ENCODE data around the gene SFXN1.

SFXN1 gene

DNA sequence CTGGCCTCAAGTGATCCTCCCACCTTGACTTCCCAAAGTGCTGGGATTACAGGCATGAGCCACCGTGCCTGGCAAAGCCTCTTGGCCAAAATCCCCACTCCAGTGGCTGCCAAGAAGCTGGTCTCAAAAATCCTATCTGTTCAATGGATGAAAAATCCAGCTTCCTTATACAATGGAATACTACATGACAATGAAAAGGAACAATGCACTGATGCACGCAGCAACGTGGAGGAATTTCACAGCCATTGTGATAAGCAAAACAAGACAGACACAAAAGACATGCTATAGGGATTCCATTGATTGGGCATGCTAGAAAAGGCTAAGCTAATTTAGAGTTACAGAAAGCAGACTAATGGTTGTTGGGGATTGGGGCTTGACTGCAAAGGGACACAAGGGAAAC is 13.1 kb upstream of the SFXN1 start:
- no peak for DNase-seq (ENCODE audit: low read depth)

DNA sequence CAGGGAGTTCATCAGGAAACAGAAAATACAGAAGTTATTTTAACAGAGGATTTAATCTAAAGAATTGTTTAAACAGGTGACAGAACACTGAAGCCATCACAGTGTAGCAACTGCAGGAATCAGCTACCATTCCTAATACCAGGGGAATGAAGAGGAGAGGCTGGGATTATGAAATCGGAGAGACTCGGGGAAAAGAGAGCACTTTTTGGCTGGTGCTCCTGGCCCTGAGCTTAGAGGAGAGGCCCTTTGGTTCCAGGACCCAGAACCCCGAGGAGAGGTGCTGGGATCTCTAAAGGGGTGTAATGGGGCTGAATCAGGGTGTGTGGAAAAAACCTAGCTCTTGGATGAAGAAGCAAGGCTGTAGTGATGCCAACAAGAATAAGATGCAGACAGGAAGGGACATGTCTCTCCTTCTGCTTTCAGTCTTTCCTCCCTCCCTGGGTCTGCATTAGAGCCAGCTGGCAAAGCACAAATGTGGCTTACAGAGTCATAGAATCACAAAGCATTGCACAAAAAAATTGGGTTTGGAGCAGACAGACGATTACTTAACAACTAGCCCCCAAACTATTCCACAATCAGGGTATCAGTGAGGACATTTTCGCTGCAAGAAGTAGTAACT is 11.6 kb upstream of the SFXN1 start:
- DNase-seq (ENCODE audit: low read depth): no peak

DNA sequence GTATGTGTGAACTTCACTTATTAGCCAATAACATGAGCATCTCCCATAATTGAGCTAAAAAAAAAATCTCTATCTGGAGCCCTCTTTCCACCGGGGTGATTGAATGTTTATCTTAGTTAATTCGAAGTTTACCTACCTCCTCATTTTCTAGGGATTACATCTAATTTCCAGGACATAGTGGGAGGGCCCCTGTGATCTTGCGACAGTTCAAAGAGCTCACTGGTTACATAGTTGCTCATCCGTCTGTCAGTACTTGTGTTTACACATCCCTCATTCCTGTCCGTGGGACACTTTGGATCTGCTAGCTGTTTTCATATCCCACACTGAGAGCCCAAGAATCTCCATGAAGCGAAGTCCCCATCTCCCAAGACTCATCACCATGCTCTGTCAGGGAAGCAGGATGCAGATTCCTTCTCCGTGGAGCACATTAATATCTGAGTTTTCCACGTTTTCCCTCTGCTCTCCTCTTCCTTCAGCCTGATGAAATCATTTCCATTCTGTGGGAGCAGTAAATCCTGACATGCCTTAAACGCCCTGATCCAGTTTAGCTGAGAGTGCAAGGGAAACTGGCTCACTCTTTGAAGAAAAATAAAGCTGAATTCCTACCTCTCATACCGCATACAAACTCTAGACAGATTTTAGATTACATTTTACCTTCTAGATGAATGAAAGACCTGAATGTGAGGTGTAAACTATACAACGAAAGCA is 10.2 kb upstream of the SFXN1 start:
- no peak for DNase-seq (ENCODE audit: low read depth)

DNA sequence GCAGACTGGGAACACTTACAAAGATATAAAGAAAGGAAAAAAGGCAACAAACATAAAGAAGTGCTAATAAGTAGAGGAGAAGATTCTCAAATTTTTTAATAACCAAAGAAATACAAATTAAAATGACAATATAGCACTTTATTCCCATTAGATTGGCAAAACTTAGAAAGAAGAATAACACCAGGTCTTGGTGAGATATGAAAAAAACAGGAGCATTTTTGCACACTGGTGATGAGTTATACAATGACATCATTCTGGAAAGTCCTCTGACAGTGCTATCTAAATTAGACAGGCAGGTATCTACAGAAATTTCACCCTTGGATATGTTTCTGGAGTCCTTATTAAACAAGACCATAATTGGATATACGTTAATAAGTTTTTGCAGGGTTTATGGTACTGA is 9.5 kb upstream of the SFXN1 start:
- DNase-seq (ENCODE audit: low read depth): no peak

DNA sequence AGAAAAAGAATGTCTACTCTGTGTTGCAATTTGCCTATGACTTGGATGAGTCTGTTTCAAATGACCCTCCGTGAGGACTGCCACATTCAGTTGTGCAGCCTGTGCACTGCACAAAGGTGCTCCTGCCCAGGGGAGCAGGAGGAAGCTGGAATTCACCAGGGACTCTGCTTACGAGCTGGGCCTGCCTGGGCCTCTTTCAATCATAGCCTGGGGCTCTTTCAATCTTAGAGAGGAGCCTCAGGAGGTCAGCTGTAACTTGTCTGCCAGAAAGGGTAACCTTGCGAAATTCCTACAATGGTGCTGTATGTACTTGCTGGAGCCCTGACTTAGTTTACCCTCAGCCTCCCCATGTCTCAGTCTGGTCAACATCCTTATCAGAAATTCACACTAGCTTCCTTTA is 8.4 kb upstream of the SFXN1 start:
- no peak for DNase-seq (ENCODE audit: low read depth)

DNA sequence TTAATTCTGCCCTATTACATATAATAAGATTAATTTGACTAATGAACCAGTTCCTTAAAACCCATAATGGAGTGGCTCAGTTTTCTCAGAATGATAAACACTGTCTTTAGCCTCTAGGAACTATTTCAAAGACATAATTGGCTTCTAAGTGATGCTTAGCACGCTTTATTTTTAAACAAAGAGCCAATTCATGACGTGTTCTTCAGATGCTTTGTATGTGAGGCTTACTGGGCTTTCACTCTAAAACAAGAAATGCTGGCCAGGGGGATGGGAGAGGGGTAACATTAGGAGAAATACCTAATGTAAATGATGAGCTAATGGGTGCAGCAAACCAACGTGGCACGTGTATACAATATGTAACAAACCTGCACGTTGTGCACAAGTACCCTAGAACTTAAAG is 7.6 kb upstream of the SFXN1 start:
- no peak for DNase-seq (ENCODE audit: low read depth)

DNA sequence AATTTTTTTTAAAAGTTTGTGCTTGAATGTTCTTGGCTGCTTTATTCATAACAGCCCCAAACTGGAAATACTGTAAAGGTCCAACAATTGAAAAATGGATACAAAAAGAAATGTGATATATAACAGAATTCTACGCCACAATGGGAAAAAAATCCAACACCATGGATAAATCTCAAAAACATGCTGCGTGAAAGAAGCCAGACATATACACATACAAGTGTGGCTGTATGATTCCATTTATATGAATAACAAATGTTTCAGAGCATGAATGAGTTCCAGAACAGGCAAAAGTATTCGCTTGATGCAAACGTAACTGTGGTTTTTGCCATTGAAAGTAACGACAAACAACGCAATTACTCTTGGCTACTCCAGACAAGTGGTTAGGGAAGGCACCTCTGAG is 7.2 kb upstream of the SFXN1 start:
- no peak for DNase-seq (ENCODE audit: low read depth)

DNA sequence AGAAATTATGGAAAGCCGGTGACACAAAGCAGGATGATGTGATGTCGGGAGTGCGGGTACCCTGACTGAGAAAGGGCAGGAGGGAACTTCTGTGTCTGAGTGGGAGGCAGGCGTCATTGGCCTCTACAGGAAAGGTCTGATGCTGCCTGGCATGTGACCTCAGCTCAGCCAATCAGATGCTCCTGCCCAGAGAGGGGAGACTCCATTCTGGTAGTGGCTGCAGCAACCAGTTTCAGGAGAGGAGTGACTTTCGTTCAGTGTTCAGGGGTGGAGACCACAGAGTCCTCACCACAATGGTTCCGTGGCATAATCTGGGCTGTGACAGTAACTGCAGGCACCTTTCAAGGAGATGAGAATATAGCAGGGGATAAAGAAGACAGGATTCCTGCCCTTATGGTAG is 6.7 kb upstream of the SFXN1 start:
- DNase-seq (ENCODE audit: low read depth): no peak

DNA sequence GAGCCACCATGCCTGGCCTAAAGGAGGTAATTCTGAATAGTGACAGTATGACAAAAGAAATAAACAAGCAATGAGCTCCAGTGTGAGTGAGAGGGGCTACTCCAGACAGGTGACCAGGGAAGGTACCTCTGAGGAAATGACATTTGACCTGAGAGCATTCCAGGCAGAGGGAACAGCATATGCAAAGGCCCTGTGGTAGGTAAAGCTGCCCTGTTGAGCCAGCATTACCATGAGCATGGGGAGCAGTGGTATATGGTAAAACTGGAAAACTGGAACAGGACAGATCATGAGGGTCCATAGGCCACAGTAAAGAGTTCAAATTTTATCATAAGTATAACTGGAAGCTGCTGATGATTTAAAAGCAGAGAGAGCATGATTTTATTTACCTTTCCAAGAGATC is 6.0 kb upstream of the SFXN1 start:
- no peak for DNase-seq (ENCODE audit: low read depth)

DNA sequence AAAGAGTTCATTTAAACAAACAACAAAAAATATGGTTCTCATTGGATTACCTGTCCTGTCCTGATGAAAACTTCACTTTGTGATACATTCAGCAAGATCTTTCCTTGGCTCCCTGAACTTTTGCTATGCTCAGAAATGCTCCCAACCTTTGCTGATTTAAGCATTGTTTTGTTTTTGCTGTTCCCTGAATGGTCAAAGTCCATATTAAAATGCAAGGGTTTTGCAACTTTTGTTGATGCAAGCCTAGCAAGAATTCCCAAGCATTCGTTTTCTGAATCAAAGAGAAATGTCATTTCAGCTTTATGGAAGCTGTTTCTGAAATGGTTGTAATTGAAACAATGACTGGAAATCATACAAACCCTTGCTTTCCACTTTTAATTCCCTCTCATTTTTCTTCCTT is 3.1 kb upstream of the SFXN1 start:
- DNase-seq (ENCODE audit: low read depth): no peak

DNA sequence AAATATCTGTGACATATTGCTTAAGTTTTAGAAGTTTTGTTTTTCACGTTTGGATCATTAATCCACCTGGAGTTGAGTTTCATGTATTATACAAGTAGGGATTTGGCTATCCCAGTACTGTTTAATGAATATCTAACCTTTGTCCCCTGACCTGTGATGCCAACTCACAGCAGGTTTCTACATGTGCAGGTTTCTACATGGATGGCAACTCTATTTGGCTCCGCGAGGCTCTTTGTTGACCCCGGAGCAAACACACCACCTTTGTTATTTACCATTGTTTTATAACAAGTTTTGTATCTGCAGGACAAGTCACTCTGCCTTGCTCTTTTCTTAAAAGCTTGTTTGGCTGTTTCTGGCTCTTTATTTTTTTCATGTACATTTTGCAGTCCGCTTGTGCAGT is 920 bp upstream of the SFXN1 start:
- DNase-seq (ENCODE audit: low read depth): no peak

DNA sequence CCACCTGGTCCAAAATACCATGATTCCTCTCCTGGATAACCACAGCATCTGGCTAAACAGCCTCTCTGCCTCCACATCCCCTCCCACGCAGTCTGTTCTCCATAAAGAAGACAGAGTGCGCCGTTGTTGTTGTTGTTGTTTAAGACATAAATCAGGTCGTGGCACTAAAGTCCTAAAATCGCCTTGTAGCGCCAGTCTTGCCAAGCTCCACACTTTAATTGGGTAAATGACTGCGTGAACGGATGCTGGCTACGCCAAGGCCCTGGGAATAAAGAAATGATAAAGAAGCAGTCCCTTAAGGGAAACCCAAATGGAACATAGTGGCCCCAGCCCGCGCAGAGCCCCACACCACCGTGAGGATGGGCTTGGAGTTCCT is 364 bp upstream of the SFXN1 start:
- DNase-seq (ENCODE audit: low read depth): no peak

DNA sequence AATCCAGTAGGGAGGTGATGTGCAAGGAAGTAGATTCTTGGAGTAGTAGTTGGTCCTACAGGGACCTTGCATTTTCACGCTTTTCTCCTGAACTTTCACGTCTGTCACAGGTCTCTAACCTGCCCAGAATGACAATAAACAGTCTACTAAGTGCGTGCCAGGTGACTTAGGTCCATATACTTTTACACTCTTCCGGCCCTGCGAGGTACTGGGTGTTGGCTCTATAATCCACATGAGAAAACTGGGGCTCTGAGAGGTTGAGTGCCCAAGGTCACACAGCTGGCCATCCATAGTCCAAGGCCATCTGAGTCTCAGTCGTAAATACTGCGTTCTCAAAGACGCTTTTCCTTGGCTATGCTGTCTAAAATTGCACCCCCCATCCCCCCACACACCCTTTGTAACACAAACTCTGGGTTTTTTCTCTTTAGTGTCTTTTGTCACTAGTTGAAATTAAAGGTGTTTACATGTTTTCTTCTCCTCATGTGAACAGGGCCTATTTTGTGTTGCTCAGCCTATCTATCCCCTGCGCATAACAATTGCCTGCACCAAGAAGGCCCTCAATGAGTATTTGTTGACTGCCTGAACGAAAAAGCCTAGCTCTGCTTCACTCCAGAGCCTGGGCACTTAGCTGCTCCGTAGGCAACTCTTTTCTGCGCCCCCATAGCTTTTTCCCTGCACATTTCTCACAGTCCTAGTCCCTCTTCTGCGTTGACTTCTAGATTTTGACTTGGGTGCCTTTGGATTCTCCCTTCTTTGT is 943 bp downstream of the SFXN1 start:
- DNase-seq (ENCODE audit: low read depth): no peak

DNA sequence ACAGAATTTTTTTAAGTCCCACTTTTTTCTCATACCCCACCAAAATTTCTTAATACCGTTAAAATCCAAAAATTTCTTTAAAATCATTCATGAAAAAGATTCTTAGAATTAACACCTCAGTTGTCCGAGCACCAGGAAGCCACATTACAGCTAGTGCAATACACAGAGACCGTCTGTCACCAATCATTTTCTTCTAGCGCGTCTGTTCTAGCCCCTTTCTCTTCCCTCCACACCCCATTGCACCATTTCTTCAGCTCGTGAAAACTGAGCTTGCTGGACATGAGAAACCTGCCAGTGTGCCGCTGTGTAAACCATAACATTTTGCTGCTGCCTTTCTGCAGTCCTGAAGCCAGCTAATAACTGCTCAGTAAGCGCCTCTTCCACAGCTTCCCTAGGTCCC is 5.0 kb downstream of the SFXN1 start:
- DNase-seq (ENCODE audit: low read depth): no peak

DNA sequence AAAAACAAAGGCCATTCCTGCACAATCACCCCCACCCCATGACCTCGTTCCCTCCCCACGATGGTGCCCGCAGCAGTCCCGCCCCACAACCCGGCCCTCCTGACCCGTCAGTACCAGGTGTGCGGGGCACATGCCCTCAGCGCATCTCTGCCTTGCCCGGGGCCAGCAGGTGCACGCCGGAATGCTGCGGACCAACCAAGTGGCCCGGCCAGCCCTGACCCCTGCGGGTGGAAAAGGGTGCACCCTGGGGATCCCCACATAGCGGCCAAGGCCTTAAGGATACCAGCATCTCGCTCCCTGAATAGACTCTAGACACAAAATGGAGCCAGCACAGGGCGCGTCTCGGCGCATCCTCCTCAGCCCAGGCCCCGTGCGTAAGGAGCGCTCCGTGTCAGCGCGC is 6.0 kb downstream of the SFXN1 start:
- no peak for DNase-seq (ENCODE audit: low read depth)

DNA sequence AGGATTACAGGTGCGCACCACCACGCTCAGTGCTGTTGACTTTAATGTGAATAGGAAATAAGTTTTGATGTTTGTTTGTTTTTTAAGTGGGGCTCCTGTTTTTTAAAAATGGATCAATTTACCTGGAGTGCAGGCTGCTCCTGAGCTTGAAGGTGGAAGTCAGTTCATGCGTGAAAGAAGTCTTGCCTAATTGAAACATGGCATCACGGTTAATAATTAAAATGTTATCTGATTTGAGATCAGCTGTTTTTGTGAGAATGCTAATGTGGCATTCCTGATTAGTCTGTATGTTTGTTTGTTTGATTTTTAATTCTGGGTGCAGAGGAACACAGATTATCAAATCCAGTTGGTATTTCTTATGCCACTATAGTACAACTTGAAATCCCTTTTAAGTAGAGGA is 6.5 kb downstream of the SFXN1 start:
- no peak for DNase-seq (ENCODE audit: low read depth)

DNA sequence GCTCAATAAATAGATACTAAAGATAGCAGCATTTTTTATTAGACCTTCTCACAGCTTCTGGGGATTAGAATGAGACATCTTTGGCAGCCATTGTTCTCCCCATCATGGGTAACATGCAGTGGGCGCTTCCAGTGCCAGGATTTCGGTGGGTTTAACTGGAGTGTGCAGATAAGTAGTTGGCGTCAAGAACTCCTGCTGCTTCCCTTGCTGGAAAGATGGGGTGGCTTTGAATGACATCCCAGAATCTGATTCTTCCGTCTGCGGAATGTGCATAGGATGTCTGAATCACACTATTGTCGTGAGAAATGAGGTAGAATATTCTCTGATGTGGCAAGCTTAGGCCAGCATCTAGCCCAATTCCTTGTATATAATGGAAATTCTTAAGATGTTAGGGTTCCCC is 7.3 kb downstream of the SFXN1 start:
- DNase-seq (ENCODE audit: low read depth): no peak

DNA sequence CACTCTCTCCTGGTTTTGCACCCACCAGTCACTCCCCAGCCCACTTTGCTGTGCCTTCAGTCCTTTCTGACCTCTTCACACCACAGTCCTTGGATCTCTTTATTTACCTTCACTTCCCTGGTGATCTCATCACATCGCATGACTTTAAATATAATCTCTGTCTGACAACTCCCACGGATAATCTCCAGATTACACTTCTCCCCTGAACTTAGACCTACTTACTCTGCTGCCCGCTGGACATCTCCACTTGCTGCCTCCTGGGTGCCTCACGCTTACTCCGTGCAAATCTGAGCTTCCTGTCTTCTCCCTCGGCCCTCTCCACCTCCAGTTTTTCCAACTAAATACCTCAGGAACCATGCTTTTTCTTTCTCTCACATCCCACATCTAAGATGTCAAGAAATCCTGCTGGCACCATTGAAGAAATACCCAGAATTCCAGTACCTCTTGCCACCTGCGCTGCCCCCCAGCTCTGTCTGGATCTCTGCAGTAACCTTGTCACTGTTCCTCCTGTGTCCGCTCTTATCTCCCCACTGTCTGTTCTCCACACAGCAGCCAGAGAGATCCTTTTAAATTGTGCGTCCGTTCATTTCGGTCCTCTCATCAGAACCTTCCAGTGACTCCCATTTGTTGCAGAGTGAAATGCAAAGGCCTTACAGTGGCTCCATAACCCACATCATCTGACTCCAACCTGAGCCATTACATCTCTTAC is 9.3 kb downstream of the SFXN1 start:
- DNase-seq (ENCODE audit: low read depth): no peak

DNA sequence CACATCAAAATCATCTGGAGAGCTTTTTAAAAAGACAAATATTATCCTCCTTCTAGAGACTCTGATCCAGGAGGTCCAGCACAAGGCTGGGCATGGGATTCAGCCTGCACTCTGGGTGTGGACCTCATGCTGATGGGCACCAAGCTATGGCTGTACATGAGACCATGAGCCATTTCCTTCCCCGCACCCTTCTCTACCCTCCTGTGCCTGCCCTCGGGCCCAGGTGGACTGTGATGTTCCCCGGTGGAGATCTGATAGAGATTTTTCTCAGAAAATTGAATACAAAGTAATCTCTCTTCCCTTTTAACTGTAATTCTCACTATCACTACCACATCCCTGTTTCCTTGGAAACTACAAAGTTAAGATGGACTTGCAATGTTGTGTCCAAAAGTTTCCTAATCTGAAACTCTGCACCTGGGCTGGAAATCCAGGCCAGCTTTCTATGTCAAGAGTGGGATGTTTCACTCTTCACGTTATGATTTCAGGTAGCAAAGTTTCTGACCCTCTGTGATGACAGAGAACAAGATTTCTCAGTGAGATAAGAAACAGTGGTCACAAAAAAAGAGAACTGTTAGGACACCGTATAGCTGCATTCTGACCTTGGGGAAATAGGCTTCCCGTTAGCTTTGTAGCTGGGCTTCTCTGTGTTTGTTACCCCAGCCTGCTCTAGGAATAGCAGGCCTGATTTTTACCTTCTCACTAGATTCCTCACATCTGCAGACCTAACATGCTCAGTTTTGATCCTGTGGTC is 11.5 kb downstream of the SFXN1 start:
- no peak for DNase-seq (ENCODE audit: low read depth)

DNA sequence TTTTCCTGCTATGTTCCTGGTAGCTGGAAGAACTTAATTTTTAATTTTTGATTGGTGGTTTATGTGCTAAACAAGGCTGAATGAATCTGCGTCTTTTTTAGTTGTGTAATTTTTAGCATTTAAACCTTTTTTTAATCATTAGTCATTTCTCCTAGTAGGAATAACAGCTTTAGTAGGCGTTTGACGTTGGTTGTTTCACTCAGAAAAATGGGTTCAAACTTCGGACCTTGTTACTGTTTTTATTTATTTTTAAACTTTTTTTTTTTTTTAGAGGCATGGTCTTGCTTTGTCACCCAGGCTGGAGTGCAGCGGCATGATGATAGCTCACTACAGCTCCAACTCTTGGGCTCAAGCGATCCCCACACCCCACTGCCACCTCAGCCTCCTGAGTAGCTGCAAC is 12.9 kb downstream of the SFXN1 start:
- no peak for DNase-seq (ENCODE audit: low read depth)

DNA sequence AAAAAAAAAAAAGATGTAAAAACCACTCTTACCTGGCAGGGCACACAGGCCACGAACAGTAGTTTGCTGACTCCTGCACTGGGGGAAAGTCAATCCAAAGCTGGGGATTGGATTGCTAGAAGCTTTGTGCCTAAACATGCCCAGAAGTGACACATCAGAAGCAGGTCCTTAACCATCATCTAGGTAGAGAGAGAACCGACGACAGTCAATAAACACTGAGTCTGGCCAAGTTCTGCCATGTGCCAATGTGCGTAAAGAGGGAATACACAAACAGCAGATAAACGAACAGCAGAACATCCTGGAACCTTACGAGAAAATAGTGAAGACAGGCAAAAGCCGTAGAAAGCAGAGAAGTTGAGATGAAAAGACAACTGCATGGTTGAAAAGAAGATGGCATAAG is 14.9 kb downstream of the SFXN1 start:
- DNase-seq (ENCODE audit: low read depth): no peak

DNA sequence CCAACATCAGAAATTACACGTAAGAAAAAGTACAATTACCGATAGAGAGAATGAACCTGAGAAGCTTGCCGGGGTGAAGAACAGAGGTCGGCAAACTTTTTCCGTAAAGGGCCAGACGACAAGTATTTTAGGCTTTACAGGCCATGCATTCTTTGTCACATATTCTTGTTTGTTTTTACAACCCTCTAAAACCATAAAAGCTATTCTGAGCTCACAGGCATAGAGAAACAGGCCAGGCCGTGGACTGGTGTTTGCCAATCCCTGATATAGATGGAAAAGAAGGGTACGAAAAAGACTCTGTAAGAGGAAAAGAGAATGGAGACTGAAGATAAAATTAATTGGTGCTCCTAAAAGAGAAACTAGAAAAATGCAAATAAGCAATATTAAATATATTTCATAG is 15.4 kb downstream of the SFXN1 start:
- DNase-seq (ENCODE audit: low read depth): no peak

All from GM04504 (cell line).